ENCODE results near the gene FAM53B.

Gene FAM53B

GRCh38 chr10:124693396-124693795 is 50.8 kb downstream of the FAM53B start:
- Histone ChIP-seq H3K4me3 (no peak overlapping the region), H3K27me3 (no peaks in the 10 kb centered on the region), H4K20me1 (peaks cover 67% of the 10 kb centered on the region), H3K36me3 (peaks cover 66% of the 10 kb centered on the region), H3K9me3 (no peaks in the 10 kb centered on the region), H3K9ac (0 out of 2 replicates have a peak overlapping the region, but pooled peaks have one; percentile 9), H3K4me2 (peak overlapping the region; percentile 90), H3K4me1 (peaks cover 69% of the 10 kb centered on the region), H3K27ac (0 out of 2 replicates have a peak overlapping the region, but pooled peaks have one; percentile 19)
- TF ChIP-seq Cebpa-rat (IDR thresholded peaks at IDR 0.05): no peak

GRCh38 chr10:124692100-124692446 is 52.1 kb downstream of the FAM53B start:
- Histone ChIP-seq H3K9ac (no peak overlapping the region), H3K27ac (no peak overlapping the region), H3K27me3 (no peaks in the 10 kb centered on the region), H3K36me3 (peaks cover 79% of the 10 kb centered on the region), H3K4me1 (peaks cover 56% of the 10 kb centered on the region), H3K4me2 (peak overlapping the region; percentile 44), H4K20me1 (peaks cover 67% of the 10 kb centered on the region), H3K4me3 (no peak overlapping the region), H3K9me3 (no peaks in the 10 kb centered on the region)
- TF ChIP-seq Cebpa-rat (IDR thresholded peaks at IDR 0.05): no peak

- no peak overlapping the region for H3K4me3 ChIP-seq
- H3K9me3 ChIP-seq: no peaks in the 10 kb centered on the region
- H3K4me2 ChIP-seq: peak overlapping the region; percentile 44
- TF ChIP-seq Cebpa-rat (IDR thresholded peaks at IDR 0.05): no peak
- no peak overlapping the region for H3K27ac ChIP-seq
- H4K20me1 ChIP-seq: peaks cover 67% of the 10 kb centered on the region
- H3K4me1 ChIP-seq: peaks cover 56% of the 10 kb centered on the region
- peaks cover 85% of the 10 kb centered on the region for H3K36me3 ChIP-seq
- H3K9ac ChIP-seq: no peak overlapping the region
- H3K27me3 ChIP-seq: no peaks in the 10 kb centered on the region
Observed at GRCh38 chr10:124691421-124692099, 52.6 kb downstream of the FAM53B start.

- TF ChIP-seq Cebpa-rat (IDR thresholded peaks at IDR 0.05): no peak
- Histone ChIP-seq H3K4me3 (no peak overlapping the region), H3K9ac (no peak overlapping the region), H3K36me3 (peaks cover 88% of the 10 kb centered on the region), H3K27ac (no peak overlapping the region), H4K20me1 (peaks cover 67% of the 10 kb centered on the region), H3K4me1 (peaks cover 56% of the 10 kb centered on the region), H3K4me2 (no peak overlapping the region), H3K27me3 (no peaks in the 10 kb centered on the region), H3K9me3 (no peaks in the 10 kb centered on the region)
Observed at GRCh38 chr10:124691002-124691401, 53.2 kb downstream of the FAM53B start.

GRCh38 chr10:124689911-124690498 is 54.2 kb downstream of the FAM53B start:
- Histone ChIP-seq H3K4me1 (peaks cover 56% of the 10 kb centered on the region), H3K9me3 (no peaks in the 10 kb centered on the region), H3K27me3 (no peaks in the 10 kb centered on the region), H3K36me3 (peaks cover 88% of the 10 kb centered on the region), H3K4me3 (no peak overlapping the region), H3K9ac (no peak overlapping the region), H4K20me1 (peaks cover 67% of the 10 kb centered on the region), H3K27ac (no peak overlapping the region), H3K4me2 (no peak overlapping the region)
- TF ChIP-seq Cebpa-rat (IDR thresholded peaks at IDR 0.05): no peak

- Histone ChIP-seq H3K4me2 (no peak overlapping the region), H3K9me3 (no peaks in the 10 kb centered on the region), H4K20me1 (peaks cover 67% of the 10 kb centered on the region), H3K27ac (no peak overlapping the region), H3K4me3 (no peak overlapping the region), H3K4me1 (peaks cover 56% of the 10 kb centered on the region), H3K9ac (no peak overlapping the region), H3K36me3 (peaks cover 83% of the 10 kb centered on the region), H3K27me3 (no peaks in the 10 kb centered on the region)
- no peak for TF ChIP-seq Cebpa-rat (IDR thresholded peaks at IDR 0.05)
Observed at GRCh38 chr10:124688889-124689670, 55.1 kb downstream of the FAM53B start.

GRCh38 chr10:124688386-124688785 is 55.8 kb downstream of the FAM53B start:
- Histone ChIP-seq H3K36me3 (peaks cover 83% of the 10 kb centered on the region), H3K9ac (no peak overlapping the region), H3K4me2 (no peak overlapping the region), H4K20me1 (peaks cover 67% of the 10 kb centered on the region), H3K4me1 (peaks cover 56% of the 10 kb centered on the region), H3K4me3 (no peak overlapping the region), H3K9me3 (no peaks in the 10 kb centered on the region), H3K27ac (no peak overlapping the region; the same call in 1 of the 2 replicates), H3K27me3 (no peaks in the 10 kb centered on the region)
- no peak for TF ChIP-seq Cebpa-rat (IDR thresholded peaks at IDR 0.05)

GRCh38 chr10:124686707-124687376 is 57.3 kb downstream of the FAM53B start:
- no peak overlapping the region for H3K9ac ChIP-seq
- no peaks in the 10 kb centered on the region for H3K9me3 ChIP-seq
- no peaks in the 10 kb centered on the region for H3K27me3 ChIP-seq
- peaks cover 42% of the 10 kb centered on the region for H3K4me1 ChIP-seq
- peak overlapping the region; percentile 45; the same call in 1 of the 2 replicates for H3K4me2 ChIP-seq
- H3K27ac ChIP-seq: no peak overlapping the region
- H3K36me3 ChIP-seq: peaks cover 85% of the 10 kb centered on the region
- no peak overlapping the region for H3K4me3 ChIP-seq
- TF ChIP-seq Cebpa-rat (IDR thresholded peaks at IDR 0.05): no peak
- H4K20me1 ChIP-seq: peaks cover 67% of the 10 kb centered on the region

- H3K4me1 ChIP-seq: peaks cover 38% of the 10 kb centered on the region
- peaks cover 86% of the 10 kb centered on the region for H3K36me3 ChIP-seq
- peaks cover 78% of the 10 kb centered on the region for H4K20me1 ChIP-seq
- no peak for TF ChIP-seq Cebpa-rat (IDR thresholded peaks at IDR 0.05)
- H3K4me3 ChIP-seq: no peak overlapping the region
- H3K9ac ChIP-seq: no peak overlapping the region
- H3K4me2 ChIP-seq: peak overlapping the region; percentile 45
- 0 out of 2 replicates have a peak overlapping the region, but pooled peaks have one; percentile 23 for H3K27ac ChIP-seq
- H3K9me3 ChIP-seq: no peaks in the 10 kb centered on the region
- no peaks in the 10 kb centered on the region for H3K27me3 ChIP-seq
Observed at GRCh38 chr10:124685261-124685660, 58.9 kb downstream of the FAM53B start.
